ENCODE results near the gene SECISBP2L. TPM values are rescaled to one million over a fixed set of nuclear protein-coding genes. Genes with fewer than 3 reads are reported as not detected.

SECISBP2L gene
- total RNA-seq, 1 experiment from 2014 or later: 24.7 TPM

- Histone ChIP-seq H3K27ac (ENCODE audit: insufficient read length, low read depth, low read length) (no peak overlapping the region), H4K91ac (ENCODE audit: insufficient read length, low read depth, low read length) (no peak overlapping the region), H2BK15ac (ENCODE audit: low read depth, low read length) (no peak overlapping the region), H3K9ac (ENCODE audit: extremely low read depth, insufficient read length, low read length) (no peak overlapping the region), H3K23ac (ENCODE audit: insufficient read length, low read depth, low read length) (no peak overlapping the region), H2BK120ac (ENCODE audit: low read depth, low read length, poor library complexity, severe bottlenecking) (no peak overlapping the region), H3K79me1 (ENCODE audit: insufficient read depth, low read depth, low read length, poor library complexity, severe bottlenecking) (no peaks in the 10 kb centered on the region), H3K27me3 (ENCODE audit: insufficient read depth, low read length) (no peaks in the 10 kb centered on the region), H2BK5ac (ENCODE audit: insufficient read length, low read length) (no peak overlapping the region), H4K5ac (ENCODE audit: insufficient read length, low read depth, low read length) (no peak overlapping the region), H2BK12ac (ENCODE audit: insufficient read length, low read depth, low read length) (no peak overlapping the region), H3K9me3 (ENCODE audit: control insufficient read depth, low read depth, low read length) (no peaks in the 10 kb centered on the region), H3K56ac (ENCODE audit: insufficient read length, low read depth, low read length) (no peak overlapping the region), H2AK5ac (ENCODE audit: insufficient read length, low read length) (no peak overlapping the region), H4K8ac (replicated peaks; ENCODE audit: insufficient read length, low read depth, low read length) (no peak overlapping the region), H3K23me2 (ENCODE audit: insufficient read length, low read depth, low read length, poor library complexity, severe bottlenecking) (no peaks in the 10 kb centered on the region), H2AFZ (ENCODE audit: low read length) (no peak overlapping the region), H3K4me1 (ENCODE audit: insufficient read depth, low read length) (no peaks in the 10 kb centered on the region), H3K79me2 (ENCODE audit: insufficient read depth, low read length) (no peaks in the 10 kb centered on the region), H4K20me1 (ENCODE audit: control insufficient read depth, insufficient read depth, insufficient read length) (no peaks in the 10 kb centered on the region), H3K4me2 (ENCODE audit: insufficient read depth, insufficient read length, low read length) (no peak overlapping the region), H3K18ac (ENCODE audit: insufficient read length, low read depth, low read length) (no peak overlapping the region), H3K4ac (ENCODE audit: low read depth, low read length) (no peak overlapping the region), H3T11ph (ENCODE audit: low read length) (no peak overlapping the region), H3K14ac (ENCODE audit: insufficient read depth, low read length) (no peak overlapping the region), H2BK20ac (ENCODE audit: low read depth, low read length, poor library complexity, severe bottlenecking) (no peak overlapping the region)
- Mint-ChIP-seq H3K4me1 (peaks cover 8 to 10% of the 10 kb centered on the region in 2 experiments), H3K27me3 (ENCODE audit: low read depth) (peaks cover 1% of the 10 kb centered on the region; the same call in 1 of the 2 replicates), H3K27ac (no peak overlapping the region), H3K9me3 (no peaks in the 10 kb centered on the region), H3K4me3 (no peak overlapping the region), H3K36me3 (ENCODE audit: insufficient read depth in 1 of 3, low read depth in 3 of 3) (peaks cover 7 to 16% (median 14%) of the 10 kb centered on the region in 3 experiments; a peak in 6 of 7 replicates)
- TF ChIP-seq CTCF (conservative IDR thresholded peaks at IDR 0.05): no peak
- WGBS (ENCODE audit: extremely low coverage, insufficient read length, low lambda C conversion rate): 100% methylated on average over 1 of the region's 1 CpG
- DNase-seq: no peak
These were observed 57.1 kb downstream of the SECISBP2L start for GRCh38 chr15:48989170-48989569.

All from H9 (cell line).